Stimulated activated naive B cell treated with anti-CD40 and anti-IgM and Interleukin-4, amounts not matched to agents 10 μg/mL and 1 μg/mL and 100 μg/mL, for 72 hours (primary cell): Measurements from ENCODE around the gene TMEM247.
"Not testable (repeated sequence)": the region's sequence is repeated elsewhere in the genome, so short reads cannot be mapped to it uniquely, and the experiment has no call there.

Experiments used
- ATAC-seq, 2 donors: fragments of 150-1000 bp; cut with Tn5 transposase; replicated peaks; 2 replicates each; pipeline ENCODE4 v1.10.0; 2021; ENCODE audit warnings: moderate library complexity in 1 of 2
- DNase-seq: peaks from one replicate; pipeline ENCODE4 v3.0.0; 2021
- H3K27ac Mint-ChIP-seq: one replicate; pipeline ENCODE4 v1.8.0; 2022; ENCODE audit warnings: mild to moderate bottlenecking, mixed read lengths
- H3K27me3 Mint-ChIP-seq, 2 donors: one replicate each; pipeline ENCODE4 v1.8.0; 2022; ENCODE audit warnings: mixed read lengths in 2 of 2
- H3K36me3 Mint-ChIP-seq, 2 donors: one replicate each; pipeline ENCODE4 v1.8.0; 2022; ENCODE audit warnings: mixed read lengths in 2 of 2, mild to moderate bottlenecking in 1 of 2
- H3K4me1 Mint-ChIP-seq, 2 donors: one replicate each; pipeline ENCODE4 v1.8.0; 2022; ENCODE audit warnings: mixed read lengths in 2 of 2, mild to moderate bottlenecking in 1 of 2
- H3K4me3 Mint-ChIP-seq, 2 donors: one replicate each; pipeline ENCODE4 v1.8.0; 2022; ENCODE audit warnings: mild to moderate bottlenecking in 2 of 2, mixed read lengths in 2 of 2, moderate library complexity in 1 of 2
- H3K9me3 Mint-ChIP-seq, 2 donors: one replicate each; pipeline ENCODE4 v1.8.0; 2022; ENCODE audit warnings: mixed read lengths in 2 of 2, mild to moderate bottlenecking in 1 of 2

TMEM247 gene

GRCh38 chr2:46522385-46522784 is 43.0 kb downstream of the TMEM247 start:
- Mint-ChIP-seq H3K36me3 (peaks cover 6 to 15% of the 10 kb centered on the region in 2 donors), H3K4me1 (peaks cover 7 to 11% of the 10 kb centered on the region in 2 donors)
- not testable (repeated sequence) for H3K4me3 Mint-ChIP-seq, ATAC-seq, H3K9me3 Mint-ChIP-seq, DNase-seq, H3K27me3 Mint-ChIP-seq, H3K27ac Mint-ChIP-seq

GRCh38 chr2:46525522-46526155 is 46.3 kb downstream of the TMEM247 start:
- H3K36me3 Mint-ChIP-seq: peaks cover 16 to 23% of the 10 kb centered on the region in 2 donors
- peaks cover 7 to 11% of the 10 kb centered on the region in 2 donors for H3K4me1 Mint-ChIP-seq
- no peaks in the 10 kb centered on the region for H3K27me3 Mint-ChIP-seq
- H3K27ac Mint-ChIP-seq: no peak overlapping the region
- no peak overlapping the region for H3K4me3 Mint-ChIP-seq
- DNase-seq (no peak), ATAC-seq (no peak)
- H3K9me3 Mint-ChIP-seq: peaks cover 0 to 6% of the 10 kb centered on the region in 2 donors

- H3K27ac Mint-ChIP-seq: no peak overlapping the region
- ATAC-seq (no peak), DNase-seq (no peak)
- H3K36me3 Mint-ChIP-seq: peaks cover 21 to 28% of the 10 kb centered on the region in 2 donors
- H3K4me3 Mint-ChIP-seq: no peak overlapping the region
- H3K9me3 Mint-ChIP-seq: peaks cover 0 to 10% of the 10 kb centered on the region in 2 donors
- H3K4me1 Mint-ChIP-seq: peaks cover 0 to under 1% of the 10 kb centered on the region in 2 donors
- H3K27me3 Mint-ChIP-seq: no peaks in the 10 kb centered on the region
Measured at GRCh38 chr2:46528880-46529279, 49.5 kb downstream of the TMEM247 start.

GRCh38 chr2:46530639-46531038 is 51.3 kb downstream of the TMEM247 start:
- Mint-ChIP-seq H3K4me1 (peaks cover 15 to 18% of the 10 kb centered on the region in 2 donors), H3K27me3 (no peaks in the 10 kb centered on the region), H3K36me3 (peaks cover 24 to 28% of the 10 kb centered on the region in 2 donors), H3K4me3 (no peak overlapping the region), H3K9me3 (peaks cover 5 to 10% of the 10 kb centered on the region in 2 donors), H3K27ac (no peak overlapping the region)
- no peak for DNase-seq
- no peak for ATAC-seq

- no peaks in the 10 kb centered on the region for H3K27me3 Mint-ChIP-seq
- ATAC-seq: no peak
- H3K36me3 Mint-ChIP-seq: peaks cover 21 to 24% of the 10 kb centered on the region in 2 donors
- H3K27ac Mint-ChIP-seq: no peak overlapping the region
- peaks cover 20 to 29% of the 10 kb centered on the region in 2 donors for H3K4me1 Mint-ChIP-seq
- no peak overlapping the region for H3K4me3 Mint-ChIP-seq
- peaks cover 5 to 10% of the 10 kb centered on the region in 2 donors for H3K9me3 Mint-ChIP-seq
- no peak for DNase-seq
Measured at GRCh38 chr2:46531863-46532262, 52.5 kb downstream of the TMEM247 start.
